ENCODE data around the gene FUBP1. TPM values are rescaled to one million over a fixed set of nuclear protein-coding genes. Genes with fewer than 3 reads are reported as not detected.
A peak's percentile ranks its signal among the peaks of the same experiment; 100 is the strongest.

Gene FUBP1
- total and polyA plus RNA-seq, 4 donors = 18.3 to 142 (median 78.9) TPM

GRCh38 chr1:77950873-77951272 lies 28.0 kb downstream of the FUBP1 start:
- Histone ChIP-seq H3K36me3 (ENCODE audit: control insufficient read depth in 1 of 2, insufficient read depth in 2 of 2, low read length in 1 of 2) (peaks cover 4 to 5% of the 10 kb centered on the region in 2 donors), H3K4me3 (ENCODE audit: low read length in 2 of 2) (no peak overlapping the region), H3K27me3 (ENCODE audit: control insufficient read depth in 1 of 2, insufficient read depth in 2 of 2, low read length in 1 of 2) (no peaks in the 10 kb centered on the region), H3K9me3 (ENCODE audit: control insufficient read depth, low read length) (no peaks in the 10 kb centered on the region), H3K27ac (ENCODE audit: low read depth in 1 of 2, low read length in 2 of 2) (no peak overlapping the region), H3K4me1 (ENCODE audit: control insufficient read depth in 1 of 2, insufficient read depth in 2 of 2, low read length in 2 of 2) (peaks cover 0 to 2% of the 10 kb centered on the region in 2 donors)
- DNase-seq = no peak
- intact Hi-C loops (cut with DNase I) = loop anchor here in 1 of 2 donors (5.0 kb wide), 1 partner anchor 34 kb away; no protein-coding TSS in a partner anchor
- ATAC-seq (ENCODE audit: low FRiP score) = no peak

- intact Hi-C loops (cut with DNase I) = no loop called here
- DNase-seq (no peak), ATAC-seq (ENCODE audit: low FRiP score) (no peak)
- 4% methylated on average over 2 of the region's 2 CpGs for WGBS, 2 donors
- Histone ChIP-seq H3K36me3 (ENCODE audit: control insufficient read depth in 1 of 2, insufficient read depth in 2 of 2, low read length in 1 of 2) (peaks cover 3 to 4% of the 10 kb centered on the region in 2 donors), H3K4me3 (ENCODE audit: low read length in 2 of 2) (no peak overlapping the region), H3K4me1 (ENCODE audit: control insufficient read depth in 1 of 2, insufficient read depth in 2 of 2, low read length in 2 of 2) (peaks cover 0 to 2% of the 10 kb centered on the region in 2 donors), H3K27me3 (ENCODE audit: control insufficient read depth in 1 of 2, insufficient read depth in 2 of 2, low read length in 1 of 2) (no peaks in the 10 kb centered on the region), H3K27ac (ENCODE audit: low read depth in 1 of 2, low read length in 2 of 2) (peak overlapping the region in 1 of 2 donors; percentile 51), H3K9me3 (ENCODE audit: control insufficient read depth, low read length) (no peaks in the 10 kb centered on the region)
These were observed 29.9 kb downstream of the FUBP1 start for GRCh38 chr1:77948841-77949424.

- Histone ChIP-seq H3K27me3 (ENCODE audit: control insufficient read depth in 1 of 2, insufficient read depth in 2 of 2, low read length in 1 of 2) (no peaks in the 10 kb centered on the region), H3K4me1 (ENCODE audit: control insufficient read depth in 1 of 2, insufficient read depth in 2 of 2, low read length in 2 of 2) (peaks cover 0 to 5% of the 10 kb centered on the region in 2 donors), H3K9me3 (ENCODE audit: control insufficient read depth, low read length) (no peaks in the 10 kb centered on the region), H3K4me3 (ENCODE audit: low read length in 2 of 2) (no peak overlapping the region), H3K27ac (ENCODE audit: low read depth in 1 of 2, low read length in 2 of 2) (no peak overlapping the region), H3K36me3 (ENCODE audit: control insufficient read depth in 1 of 2, insufficient read depth in 2 of 2, low read length in 1 of 2) (peaks cover 0 to 3% of the 10 kb centered on the region in 2 donors)
- ATAC-seq (ENCODE audit: low FRiP score) (no peak), DNase-seq (no peak)
- intact Hi-C loops (cut with DNase I) = no loop called here
- WGBS, 2 donors = 78 to 81% methylated on average over 2 of the region's 2 CpGs
These were observed 33.5 kb downstream of the FUBP1 start for GRCh38 chr1:77945345-77945744.

GRCh38 chr1:77942400-77943140 lies 36.3 kb downstream of the FUBP1 start:
- Histone ChIP-seq H3K27ac (ENCODE audit: low read depth in 1 of 2, low read length in 2 of 2) (no peak overlapping the region), H3K9me3 (ENCODE audit: control insufficient read depth, low read length) (no peaks in the 10 kb centered on the region), H3K4me3 (ENCODE audit: low read length in 2 of 2) (no peak overlapping the region), H3K27me3 (ENCODE audit: control insufficient read depth in 1 of 2, insufficient read depth in 2 of 2, low read length in 1 of 2) (no peaks in the 10 kb centered on the region), H3K36me3 (ENCODE audit: control insufficient read depth in 1 of 2, insufficient read depth in 2 of 2, low read length in 1 of 2) (peaks cover 0 to 3% of the 10 kb centered on the region in 2 donors), H3K4me1 (ENCODE audit: control insufficient read depth in 1 of 2, insufficient read depth in 2 of 2, low read length in 2 of 2) (peaks cover 0 to 3% of the 10 kb centered on the region in 2 donors)
- ATAC-seq (ENCODE audit: low FRiP score) (no peak), DNase-seq (no peak)
- WGBS, 2 donors = 88% methylated on average over 4 of the region's 4 CpGs
- intact Hi-C loops (cut with DNase I) = no loop called here

GRCh38 chr1:77940921-77941570 lies 37.8 kb downstream of the FUBP1 start:
- Histone ChIP-seq H3K27me3 (ENCODE audit: control insufficient read depth in 1 of 2, insufficient read depth in 2 of 2, low read length in 1 of 2) (no peaks in the 10 kb centered on the region), H3K4me3 (ENCODE audit: low read length in 2 of 2) (no peak overlapping the region), H3K27ac (ENCODE audit: low read depth in 1 of 2, low read length in 2 of 2) (no peak overlapping the region), H3K36me3 (ENCODE audit: control insufficient read depth in 1 of 2, insufficient read depth in 2 of 2, low read length in 1 of 2) (peaks cover 5 to 6% of the 10 kb centered on the region in 2 donors), H3K9me3 (ENCODE audit: control insufficient read depth, low read length) (no peaks in the 10 kb centered on the region), H3K4me1 (ENCODE audit: control insufficient read depth in 1 of 2, insufficient read depth in 2 of 2, low read length in 2 of 2) (peaks cover 0 to 3% of the 10 kb centered on the region in 2 donors)
- intact Hi-C loops (cut with DNase I) = no loop called here
- WGBS, 2 donors = 91 to 95% methylated on average over 4 of the region's 4 CpGs
- ATAC-seq (ENCODE audit: low FRiP score) (no peak), DNase-seq (no peak)

- no peak overlapping the region for H3K27ac ChIP-seq (ENCODE audit: low read depth in 1 of 2, low read length in 2 of 2)
- peaks cover 5 to 12% of the 10 kb centered on the region in 2 donors for H3K36me3 ChIP-seq (ENCODE audit: control insufficient read depth in 1 of 2, insufficient read depth in 2 of 2, low read length in 1 of 2)
- H3K4me1 ChIP-seq (ENCODE audit: control insufficient read depth in 1 of 2, insufficient read depth in 2 of 2, low read length in 2 of 2) = peaks cover 0 to 3% of the 10 kb centered on the region in 2 donors
- no peaks in the 10 kb centered on the region for H3K9me3 ChIP-seq (ENCODE audit: control insufficient read depth, low read length)
- ATAC-seq (ENCODE audit: low FRiP score) = no peak
- H3K4me3 ChIP-seq (ENCODE audit: low read length in 2 of 2) = no peak overlapping the region
- DNase-seq = no peak
- intact Hi-C loops (cut with DNase I) = no loop called here
- H3K27me3 ChIP-seq (ENCODE audit: control insufficient read depth in 1 of 2, insufficient read depth in 2 of 2, low read length in 1 of 2) = no peaks in the 10 kb centered on the region
These were observed 40.2 kb downstream of the FUBP1 start for GRCh38 chr1:77938651-77939050.

- Histone ChIP-seq H3K27me3 (ENCODE audit: control insufficient read depth in 1 of 2, insufficient read depth in 2 of 2, low read length in 1 of 2) (no peaks in the 10 kb centered on the region), H3K9me3 (ENCODE audit: control insufficient read depth, low read length) (no peaks in the 10 kb centered on the region), H3K4me1 (ENCODE audit: control insufficient read depth in 1 of 2, insufficient read depth in 2 of 2, low read length in 2 of 2) (peaks cover 0 to 2% of the 10 kb centered on the region in 2 donors), H3K4me3 (ENCODE audit: low read length in 2 of 2) (no peak overlapping the region), H3K36me3 (ENCODE audit: control insufficient read depth in 1 of 2, insufficient read depth in 2 of 2, low read length in 1 of 2) (peaks cover 6 to 13% of the 10 kb centered on the region in 2 donors), H3K27ac (ENCODE audit: low read depth in 1 of 2, low read length in 2 of 2) (no peak overlapping the region)
- 96 to 97% methylated on average over 2 of the region's 2 CpGs for WGBS, 2 donors
- ATAC-seq (ENCODE audit: low FRiP score) (no peak), DNase-seq (no peak)
- intact Hi-C loops (cut with DNase I) = no loop called here
These were observed 49.1 kb downstream of the FUBP1 start for GRCh38 chr1:77929806-77930205.

- peaks cover 0 to 2% of the 10 kb centered on the region in 2 donors for H3K4me1 ChIP-seq (ENCODE audit: control insufficient read depth in 1 of 2, insufficient read depth in 2 of 2, low read length in 2 of 2)
- ATAC-seq (ENCODE audit: low FRiP score) = no peak
- WGBS, 2 donors = 93 to 95% methylated on average over 4 of the region's 4 CpGs
- no peaks in the 10 kb centered on the region for H3K27me3 ChIP-seq (ENCODE audit: control insufficient read depth in 1 of 2, insufficient read depth in 2 of 2, low read length in 1 of 2)
- H3K9me3 ChIP-seq (ENCODE audit: control insufficient read depth, low read length) = no peaks in the 10 kb centered on the region
- H3K36me3 ChIP-seq (ENCODE audit: control insufficient read depth in 1 of 2, insufficient read depth in 2 of 2, low read length in 1 of 2) = peaks cover 6 to 10% of the 10 kb centered on the region in 2 donors
- H3K27ac ChIP-seq (ENCODE audit: low read depth in 1 of 2, low read length in 2 of 2) = no peak overlapping the region
- DNase-seq = no peak
- no peak overlapping the region for H3K4me3 ChIP-seq (ENCODE audit: low read length in 2 of 2)
- intact Hi-C loops (cut with DNase I) = no loop called here
These were observed 51.5 kb downstream of the FUBP1 start for GRCh38 chr1:77927414-77927813.

All from aorta (tissue), 5 donors.